Urinary bladder (tissue), 2 donors: Measurements from ENCODE around the gene PICK1. TPM values are rescaled to one million over a fixed set of nuclear protein-coding genes. Genes with fewer than 3 reads are reported as not detected.

Experiments used
- polyA plus RNA-seq: library from polyadenylated mRNA; stranded (reverse); fragments of 200-250 nt; gene quantifications from one replicate; pipeline ENCODE4 v1.2.3, GENCODE V29; 2013
- total RNA-seq: library from RNA; depleted of rRNA; stranded (reverse); fragments of >200 nt; gene quantifications from one replicate; pipeline ENCODE4 v1.2.3, GENCODE V29; 2014
- donor health status: healthy.

The PICK1 gene
- total and polyA plus RNA-seq, 2 donors: 13.7 to 19.4 TPM

Other genes with a start within 250 kb of the PICK1 start
- 9.3 TPM for gene GCAT, start 249.5 kb upstream of the PICK1 start, total RNA-seq
- gene GCAT, start 249.5 kb upstream of the PICK1 start, polyA plus RNA-seq: 17.0 TPM
- not detected for gene GALR3, start 234.0 kb upstream of the PICK1 start, total RNA-seq
- not detected for gene GALR3, start 234.0 kb upstream of the PICK1 start, polyA plus RNA-seq
- gene ANKRD54, start 213.1 kb upstream of the PICK1 start, total RNA-seq: 8.5 TPM
- gene ANKRD54, start 213.1 kb upstream of the PICK1 start, polyA plus RNA-seq: 26.2 TPM
- 398 TPM for gene EIF3L, start 208.0 kb upstream of the PICK1 start, total RNA-seq
- gene EIF3L, start 208.0 kb upstream of the PICK1 start, polyA plus RNA-seq: 404 TPM
- 22.7 TPM for gene MICALL1, start 151.1 kb upstream of the PICK1 start, total RNA-seq
- gene MICALL1, start 151.1 kb upstream of the PICK1 start, polyA plus RNA-seq: 69.5 TPM
- 0.26 TPM for gene C22orf23, start 103.8 kb upstream of the PICK1 start, total RNA-seq
- gene C22orf23, start 103.8 kb upstream of the PICK1 start, polyA plus RNA-seq: 0.95 TPM
- 24.7 TPM for gene POLR2F, start 103.7 kb upstream of the PICK1 start, total RNA-seq
- gene POLR2F, start 103.7 kb upstream of the PICK1 start, polyA plus RNA-seq: 126 TPM
- gene SOX10, start 72.8 kb upstream of the PICK1 start, total RNA-seq: 4.5 TPM
- 10.7 TPM for gene SOX10, start 72.8 kb upstream of the PICK1 start, polyA plus RNA-seq
- gene SLC16A8, start 26.8 kb downstream of the PICK1 start, total RNA-seq: 0.16 TPM
- 0.52 TPM for gene SLC16A8, start 26.8 kb downstream of the PICK1 start, polyA plus RNA-seq
- not detected for gene BAIAP2L2, start 53.3 kb downstream of the PICK1 start, total RNA-seq
- gene BAIAP2L2, start 53.3 kb downstream of the PICK1 start, polyA plus RNA-seq: 0.42 TPM
- gene PLA2G6, start 124.4 kb downstream of the PICK1 start, total RNA-seq: 21.2 TPM
- gene PLA2G6, start 124.4 kb downstream of the PICK1 start, polyA plus RNA-seq: 21.1 TPM
- gene MAFF, start 144.6 kb downstream of the PICK1 start, total RNA-seq: 8.4 TPM
- gene MAFF, start 144.6 kb downstream of the PICK1 start, polyA plus RNA-seq: 32.4 TPM
- 24.8 TPM for gene TMEM184B, start 215.6 kb downstream of the PICK1 start, total RNA-seq
- gene TMEM184B, start 215.6 kb downstream of the PICK1 start, polyA plus RNA-seq: 51.5 TPM